ENCODE data around the gene ABCA8.
"Not testable (repeated sequence)": the region's sequence is repeated elsewhere in the genome, so short reads cannot be mapped to it uniquely, and the experiment has no call there.

ABCA8 gene

GRCh38 chr17:68955181-68955841 lies at the start of gene ABCA8:
TSS of gene ABCA8 (minus strand) at chr17:68955392. CDS start at chr17:68942034, 13,358 bp downstream.
- DNase-seq (ENCODE audit: low read depth in 2 of 2), result no peak

GRCh38 chr17:69004759-69005158 lies 49.6 kb upstream of the ABCA8 start:
- not testable (repeated sequence) for DNase-seq (ENCODE audit: low read depth in 2 of 2)

GRCh38 chr17:68999743-69000142 lies 44.6 kb upstream of the ABCA8 start:
- DNase-seq (ENCODE audit: low read depth in 2 of 2), result not testable (repeated sequence)

GRCh38 chr17:68993112-68993511 lies 37.9 kb upstream of the ABCA8 start:
- DNase-seq (ENCODE audit: low read depth in 2 of 2), result no peak

- no peak for DNase-seq (ENCODE audit: low read depth in 2 of 2)
Observed at GRCh38 chr17:68987966-68988365, 32.8 kb upstream of the ABCA8 start.

- no peak for DNase-seq (ENCODE audit: low read depth in 2 of 2)
Observed at GRCh38 chr17:68981288-68981687, 26.1 kb upstream of the ABCA8 start.

- no peak for DNase-seq (ENCODE audit: low read depth in 2 of 2)
Observed at GRCh38 chr17:68973098-68973846, 18.1 kb upstream of the ABCA8 start.

GRCh38 chr17:68972119-68972704 lies 17.0 kb upstream of the ABCA8 start:
- no peak for DNase-seq (ENCODE audit: low read depth in 2 of 2)

GRCh38 chr17:68969101-68969500 lies 13.9 kb upstream of the ABCA8 start:
- DNase-seq (ENCODE audit: low read depth in 2 of 2), result no peak

- DNase-seq (ENCODE audit: low read depth in 2 of 2), result no peak
Observed at GRCh38 chr17:68963958-68964357, 8.8 kb upstream of the ABCA8 start.

GRCh38 chr17:68961214-68961882 lies 6.2 kb upstream of the ABCA8 start:
- DNase-seq (ENCODE audit: low read depth in 2 of 2), result no peak

- not testable (repeated sequence) for DNase-seq (ENCODE audit: low read depth in 2 of 2)
Observed at GRCh38 chr17:68959117-68959516, 3.9 kb upstream of the ABCA8 start.

- DNase-seq (ENCODE audit: low read depth in 2 of 2), result no peak
Observed at GRCh38 chr17:68957944-68958343, 2.8 kb upstream of the ABCA8 start.

GRCh38 chr17:68954146-68954896 lies 871 bp downstream of the ABCA8 start:
- no peak for DNase-seq (ENCODE audit: low read depth in 2 of 2)

- DNase-seq (ENCODE audit: low read depth in 2 of 2), result no peak
Observed at GRCh38 chr17:68953340-68953997, 1.7 kb downstream of the ABCA8 start.

GRCh38 chr17:68950725-68951124 lies 4.5 kb downstream of the ABCA8 start:
- no peak for DNase-seq (ENCODE audit: low read depth in 2 of 2)

- DNase-seq (ENCODE audit: low read depth in 2 of 2), result not testable (repeated sequence)
Observed at GRCh38 chr17:68947868-68948267, 7.3 kb downstream of the ABCA8 start.

- DNase-seq (ENCODE audit: low read depth in 2 of 2), result no peak
Observed at GRCh38 chr17:68944435-68945035, 10.7 kb downstream of the ABCA8 start.

GRCh38 chr17:68943812-68944182 lies 11.4 kb downstream of the ABCA8 start:
- not testable (repeated sequence) for DNase-seq (ENCODE audit: low read depth in 2 of 2)

GRCh38 chr17:68943123-68943811 lies 11.9 kb downstream of the ABCA8 start:
- DNase-seq (ENCODE audit: low read depth in 2 of 2), result no peak

All from stimulated activated CD4-positive, alpha-beta T cell treated with anti-CD3 and anti-CD28 coated beads, Interleukin-1b, Interleukin-23, amount 100 ng/mL, for 1 hour (primary cell).